ENCODE measurements around the gene SCYGR1.

The SCYGR1 gene

GRCh38 chr2:227341553-227341952 lies 46.2 kb downstream of the SCYGR1 start:
- no peak overlapping the region for H3K4me3 ChIP-seq (replicated peaks; ENCODE audit: low read depth, low read length)
- TF ChIP-seq CTCF (IDR thresholded peaks at IDR 0.05; ENCODE audit: low read length, missing control alignments), result no peak
- DNase-seq (ENCODE audit: low read depth), result no peak

GRCh38 chr2:227340106-227340505 lies 47.6 kb downstream of the SCYGR1 start:
- no peak for DNase-seq (ENCODE audit: low read depth)
- H3K4me3 ChIP-seq (replicated peaks; ENCODE audit: low read depth, low read length), result no peak overlapping the region
- TF ChIP-seq CTCF (IDR thresholded peaks at IDR 0.05; ENCODE audit: low read length, missing control alignments), result no peak

DNA sequence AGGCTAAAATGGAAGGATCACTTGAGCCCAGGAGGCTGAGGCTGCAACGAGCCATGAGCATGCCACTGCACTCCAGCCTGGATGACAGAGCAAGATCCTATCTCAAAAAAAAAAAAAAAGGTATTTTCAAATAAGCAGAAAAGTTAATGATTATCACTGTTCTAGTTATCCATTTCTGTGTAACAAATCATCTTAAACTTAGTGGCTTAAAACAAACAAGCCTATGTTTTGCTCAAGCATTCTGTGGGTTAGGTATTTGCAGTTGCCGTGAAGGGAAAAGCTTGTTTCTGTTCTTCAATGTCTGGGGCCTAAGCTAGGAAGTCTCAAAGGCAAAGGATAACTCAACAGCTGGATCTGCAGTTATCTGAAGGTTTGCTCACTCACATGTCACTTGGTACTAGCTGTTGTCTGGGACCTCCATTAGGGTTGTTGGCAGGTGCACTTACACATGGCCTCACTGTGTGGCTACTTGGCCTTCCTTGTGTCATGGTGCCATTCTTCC lies 48.6 kb downstream of the SCYGR1 start:
- no peak for TF ChIP-seq CTCF (IDR thresholded peaks at IDR 0.05; ENCODE audit: low read length, missing control alignments)
- no peak for DNase-seq (ENCODE audit: low read depth)
- H3K4me3 ChIP-seq (replicated peaks; ENCODE audit: low read depth, low read length), result no peak overlapping the region

Measured in fibroblast of pulmonary artery (primary cell).